LNCAP (cell line): ENCODE results near the gene RAD50.

Experiments
- CTCF ChIP-seq: fragments of 450-650 bp; IDR thresholded peaks from 2 replicates; pipeline ENCODE4 v1.5.1; 2017; ENCODE audit warnings: mild to moderate bottlenecking

RAD50 gene

GRCh38 chr5:132658381-132659302, 101.9 kb downstream of the RAD50 start:
- TF ChIP-seq CTCF, result no peak

- no peak for TF ChIP-seq CTCF
Measured at GRCh38 chr5:132659598-132660493, 103.1 kb downstream of the RAD50 start.

GRCh38 chr5:132661231-132662003, 104.6 kb downstream of the RAD50 start:
- no peak for TF ChIP-seq CTCF

- no peak for TF ChIP-seq CTCF
Measured at GRCh38 chr5:132662004-132662401, 105.2 kb downstream of the RAD50 start.

- TF ChIP-seq CTCF, result no peak
Measured at GRCh38 chr5:132662925-132663770, 106.4 kb downstream of the RAD50 start.

GRCh38 chr5:132663771-132664695, 107.3 kb downstream of the RAD50 start:
- no peak for TF ChIP-seq CTCF
